T-helper 2 cell (primary cell): ENCODE data around the gene TEAD1.
A peak's percentile ranks its signal among the peaks of the same experiment; 100 is the strongest.

Experiments used
- DNase-seq, 5 experiments: peaks; one replicate each; pipeline versions ENCODE4 v3.0.0 to v3.0.0-alpha.2; 2012 to 2022

Gene TEAD1

DNA sequence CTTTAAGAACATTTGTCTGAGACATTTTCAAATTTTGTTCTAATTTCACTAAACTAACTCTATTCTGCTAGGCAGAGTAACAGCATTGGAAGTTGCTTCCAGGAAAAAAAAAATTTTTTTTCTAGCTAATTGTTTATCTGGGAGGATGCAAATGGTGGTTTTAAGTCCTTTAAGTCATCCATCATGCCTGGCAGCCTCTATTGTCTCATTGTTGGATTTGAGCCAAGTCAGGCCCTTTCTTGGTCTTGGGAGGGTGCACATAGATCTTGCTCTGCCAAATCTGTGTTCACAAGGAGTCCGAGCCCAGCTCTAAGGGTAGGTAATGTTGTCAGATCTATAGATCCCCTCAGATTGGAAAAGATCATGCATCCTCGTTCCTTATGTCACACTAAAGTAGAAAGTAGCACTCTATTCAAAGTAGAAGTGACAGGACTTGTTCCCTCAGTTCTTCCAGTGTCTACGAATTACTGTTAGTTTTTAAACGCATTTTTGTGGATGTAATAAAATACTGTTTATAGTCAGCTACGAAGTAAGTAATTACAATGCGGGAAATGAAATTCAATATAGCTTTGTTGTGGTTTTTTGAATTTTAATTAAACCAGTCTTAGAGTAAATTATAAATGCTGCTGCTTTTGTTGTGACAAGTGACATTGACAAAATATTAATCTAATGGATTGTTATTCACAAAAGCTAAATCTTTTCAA is 168.9 kb downstream of the TEAD1 start:
- DNase-seq, result no peak

DNA sequence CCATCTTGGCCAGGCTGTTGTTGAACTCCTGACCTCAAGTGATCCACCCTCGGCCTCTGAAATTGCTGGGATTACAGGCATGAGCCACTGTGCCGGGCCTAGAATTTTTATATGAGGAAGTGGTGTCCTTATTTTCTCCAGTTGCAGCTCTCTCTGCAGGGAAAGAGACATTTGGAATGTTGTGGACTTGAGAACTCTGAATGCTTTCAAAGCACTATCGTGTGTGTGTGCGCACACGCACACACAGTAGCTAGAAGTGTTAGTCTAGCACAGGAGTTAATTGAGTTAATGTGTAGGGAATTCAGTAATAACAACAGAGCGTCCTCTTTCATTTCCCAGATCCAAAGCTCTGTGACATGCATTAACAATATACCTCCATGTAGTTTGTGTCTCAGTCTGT is 170.9 kb downstream of the TEAD1 start:
- no peak for DNase-seq

DNA sequence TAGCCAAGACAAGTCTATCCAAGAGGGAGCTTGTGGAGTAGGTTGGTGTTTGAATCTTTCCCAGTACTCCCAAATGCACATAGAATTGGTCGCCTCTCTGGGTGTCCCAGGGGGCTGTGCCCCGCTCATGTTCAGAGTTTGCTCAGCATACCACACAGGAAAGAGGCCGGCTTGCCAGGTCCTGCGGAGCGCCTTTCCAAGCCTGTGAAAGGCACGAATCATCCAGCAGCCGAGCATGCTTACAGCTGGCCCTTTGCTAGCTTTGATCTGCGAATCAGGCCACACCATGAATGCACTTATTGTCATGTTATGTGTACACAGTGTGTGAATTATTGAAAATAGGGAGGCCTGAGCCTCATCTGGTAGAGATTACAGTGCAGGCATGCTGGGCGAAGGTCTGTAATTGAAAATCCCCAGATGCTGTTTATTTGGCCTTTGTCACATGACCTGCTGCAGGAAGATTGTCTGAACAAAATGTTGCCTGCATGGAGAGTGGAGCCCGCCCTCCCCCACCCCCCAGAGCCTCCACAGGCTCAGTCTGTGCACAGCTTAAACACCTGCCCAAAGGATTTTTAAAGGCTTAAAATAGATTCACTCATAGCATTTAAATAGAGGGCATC is 171.6 kb downstream of the TEAD1 start:
- no peak for DNase-seq

DNA sequence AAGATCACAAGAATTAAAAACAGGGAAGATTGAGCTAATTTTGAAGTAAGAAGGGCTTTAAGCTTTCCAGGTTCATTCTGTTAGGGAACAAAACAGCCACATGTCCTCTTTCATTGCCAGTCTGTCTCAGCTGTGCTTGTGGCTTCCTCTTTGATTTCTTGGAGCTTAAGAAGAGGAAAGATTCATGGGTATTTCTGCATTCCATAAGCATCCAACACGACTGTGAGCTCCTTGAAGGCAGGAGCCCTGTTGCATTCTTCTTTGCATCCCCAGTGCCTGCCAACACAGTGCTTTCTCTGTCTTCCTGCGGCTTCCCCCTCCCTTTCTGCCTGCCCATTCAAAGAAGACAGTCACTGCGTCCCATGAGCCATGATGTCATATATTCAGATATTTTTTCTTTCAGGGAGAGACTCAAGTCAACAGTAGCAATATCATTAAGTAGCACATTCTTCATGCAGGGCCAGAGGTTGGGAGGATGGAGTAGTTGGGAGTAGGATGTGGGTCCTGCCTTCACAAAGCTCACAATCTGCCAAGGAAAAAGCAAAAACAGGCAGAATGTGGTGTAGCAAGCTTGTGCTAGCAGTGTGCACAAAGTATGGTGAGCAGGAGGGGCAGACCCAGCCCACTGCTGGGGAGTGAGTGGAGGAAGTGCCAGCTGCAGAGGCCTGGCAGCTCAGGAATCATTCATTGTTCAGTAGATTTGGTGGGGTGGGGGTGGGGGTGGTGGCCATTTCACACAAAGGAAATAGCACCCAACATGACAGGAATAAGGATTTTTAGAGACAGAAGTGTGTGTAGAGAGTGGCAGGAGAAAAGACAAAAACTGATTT is 172.8 kb downstream of the TEAD1 start:
- DNase-seq, result no peak

DNA sequence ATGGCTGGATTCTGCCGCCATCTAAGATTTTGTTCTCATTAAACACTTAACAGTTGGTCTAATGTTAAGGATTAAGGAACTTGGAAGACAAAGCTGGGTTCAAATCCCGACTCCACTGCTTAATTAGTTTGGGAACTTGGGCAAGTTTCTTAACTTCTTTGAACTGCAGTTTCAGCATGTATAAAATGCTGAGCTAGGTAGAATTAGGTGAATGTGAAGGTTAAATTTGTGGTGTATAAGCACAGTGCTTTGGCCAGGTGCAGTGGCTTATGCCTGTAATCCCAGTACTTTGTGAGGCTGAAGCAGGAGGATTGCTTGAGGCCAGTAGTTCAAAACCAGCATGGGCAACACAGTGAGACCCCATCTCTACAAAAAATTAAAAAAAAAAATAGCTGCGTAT is 174.2 kb downstream of the TEAD1 start:
- DNase-seq, result no peak

DNA sequence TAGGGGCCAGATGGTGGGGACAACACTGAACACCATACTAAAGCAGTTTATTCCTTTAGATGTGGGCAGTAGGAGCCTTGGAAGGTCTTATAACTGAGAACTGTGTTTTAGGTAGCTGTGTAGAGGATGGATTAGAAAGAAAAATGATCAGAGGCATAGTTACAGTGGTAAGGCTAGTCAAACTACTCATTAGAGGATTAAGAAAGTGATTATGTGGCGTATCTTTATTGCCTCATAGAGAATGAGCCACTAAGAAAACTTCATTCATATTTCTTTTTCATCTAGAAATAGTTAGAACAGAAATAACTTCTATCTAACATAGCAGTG is 179.1 kb downstream of the TEAD1 start:
- DNase-seq, result no peak

DNA sequence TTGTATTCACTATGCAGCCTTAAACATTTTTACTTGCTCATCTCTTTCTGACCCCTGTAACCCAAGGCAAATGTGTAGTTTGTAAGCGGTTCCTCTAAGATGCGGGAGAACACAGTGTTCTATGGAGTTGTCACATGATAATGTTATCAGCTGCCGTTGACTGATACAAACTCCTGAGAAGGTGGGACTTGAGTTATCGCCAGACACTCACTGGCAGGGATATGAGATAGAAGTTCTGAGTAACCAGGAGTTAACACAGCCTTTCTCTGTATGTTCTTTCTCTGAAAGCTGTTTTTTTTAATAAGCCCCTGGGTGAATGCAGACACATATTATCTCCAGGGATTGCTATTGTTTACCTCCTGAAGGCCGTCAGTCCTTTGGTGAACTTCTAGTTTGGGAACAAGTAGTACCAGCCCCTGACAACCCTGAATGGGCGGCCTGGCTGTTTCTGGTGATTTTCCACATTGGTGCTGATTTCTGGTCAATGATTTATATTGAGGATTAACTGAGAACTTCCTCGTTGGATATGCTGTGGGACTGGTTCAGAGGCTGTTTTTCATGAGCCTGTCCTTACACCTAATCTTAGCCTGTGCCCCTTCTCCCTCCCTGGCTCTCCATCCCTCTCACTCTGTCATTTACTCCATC is 179.6 kb downstream of the TEAD1 start:
- no peak for DNase-seq

DNA sequence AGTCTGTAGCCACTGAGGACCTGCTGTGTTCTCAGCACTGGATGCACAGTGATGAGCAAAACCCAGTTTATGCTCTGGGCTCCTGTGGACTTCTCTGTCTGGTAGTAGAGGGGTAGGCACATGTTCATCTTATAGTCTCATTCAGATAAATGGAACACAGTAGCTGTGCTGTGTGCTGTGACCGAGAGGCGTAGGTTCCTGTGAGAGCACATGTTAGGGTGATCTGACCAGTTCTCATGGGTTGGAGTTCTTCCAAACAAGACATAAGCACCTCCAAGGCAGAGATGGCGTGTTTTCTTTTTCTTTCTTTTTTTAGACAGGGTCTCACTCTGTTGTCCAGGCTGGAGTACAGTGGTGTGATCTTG is 180.1 kb downstream of the TEAD1 start:
- DNase-seq, result no peak

DNA sequence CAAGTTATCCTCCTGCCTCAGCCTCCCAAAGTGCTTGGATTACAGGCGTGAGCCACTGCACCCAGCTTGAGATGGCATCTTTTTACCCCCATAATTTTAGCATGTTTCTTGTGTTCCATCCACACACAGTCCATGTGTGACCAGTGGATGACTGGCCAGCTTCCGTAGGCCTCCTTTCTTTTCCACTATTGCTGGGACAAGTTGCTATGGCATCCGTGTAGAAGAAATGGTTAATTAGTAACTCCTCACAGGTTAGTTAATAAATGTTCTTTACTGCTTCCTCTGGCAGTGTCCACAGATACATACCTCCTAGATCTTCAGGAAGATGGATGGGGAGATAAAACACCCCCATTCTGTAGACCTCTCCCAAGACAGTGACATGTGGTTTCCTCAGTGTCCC is 180.6 kb downstream of the TEAD1 start:
- DNase-seq, result no peak

DNA sequence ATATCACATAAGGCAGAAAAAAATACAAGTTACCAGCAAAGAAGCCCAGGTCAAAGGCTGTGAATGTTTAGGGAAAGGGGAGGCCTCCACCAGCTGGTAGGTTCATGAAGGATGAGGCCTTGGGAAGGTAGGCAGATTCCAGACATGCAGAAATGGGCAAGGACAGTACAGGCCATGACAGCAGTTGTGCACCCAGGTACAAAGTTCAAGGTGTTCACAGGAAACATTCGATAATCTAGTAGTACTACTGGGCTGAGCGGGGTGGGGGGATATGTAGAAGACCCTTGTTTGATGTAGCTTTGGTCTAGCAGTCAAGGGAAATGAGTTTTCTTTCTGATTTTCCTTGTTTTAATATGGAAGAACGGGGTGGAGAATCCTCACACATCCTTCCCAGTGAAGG is 182.1 kb downstream of the TEAD1 start:
- no peak for DNase-seq

DNA sequence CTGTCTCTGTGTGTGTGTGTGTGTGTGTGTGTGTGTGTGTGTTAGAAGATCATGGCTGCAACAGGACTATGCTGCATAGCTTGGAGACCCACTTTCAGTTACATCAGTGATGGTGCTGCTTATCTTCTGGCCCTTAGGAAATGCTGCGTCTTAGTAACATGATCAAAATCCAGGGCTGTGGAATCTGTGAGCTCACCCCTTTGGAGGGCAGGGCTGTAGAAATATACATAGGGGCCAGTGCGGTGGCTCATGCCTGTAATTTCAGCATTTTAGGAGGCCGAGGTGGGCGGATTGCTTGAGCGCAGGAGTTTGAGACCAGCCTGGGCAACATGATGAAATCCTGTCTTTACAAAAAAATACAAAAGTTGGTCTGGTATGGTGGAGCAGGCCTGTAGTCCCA is 183.4 kb downstream of the TEAD1 start:
- DNase-seq, result no peak

DNA sequence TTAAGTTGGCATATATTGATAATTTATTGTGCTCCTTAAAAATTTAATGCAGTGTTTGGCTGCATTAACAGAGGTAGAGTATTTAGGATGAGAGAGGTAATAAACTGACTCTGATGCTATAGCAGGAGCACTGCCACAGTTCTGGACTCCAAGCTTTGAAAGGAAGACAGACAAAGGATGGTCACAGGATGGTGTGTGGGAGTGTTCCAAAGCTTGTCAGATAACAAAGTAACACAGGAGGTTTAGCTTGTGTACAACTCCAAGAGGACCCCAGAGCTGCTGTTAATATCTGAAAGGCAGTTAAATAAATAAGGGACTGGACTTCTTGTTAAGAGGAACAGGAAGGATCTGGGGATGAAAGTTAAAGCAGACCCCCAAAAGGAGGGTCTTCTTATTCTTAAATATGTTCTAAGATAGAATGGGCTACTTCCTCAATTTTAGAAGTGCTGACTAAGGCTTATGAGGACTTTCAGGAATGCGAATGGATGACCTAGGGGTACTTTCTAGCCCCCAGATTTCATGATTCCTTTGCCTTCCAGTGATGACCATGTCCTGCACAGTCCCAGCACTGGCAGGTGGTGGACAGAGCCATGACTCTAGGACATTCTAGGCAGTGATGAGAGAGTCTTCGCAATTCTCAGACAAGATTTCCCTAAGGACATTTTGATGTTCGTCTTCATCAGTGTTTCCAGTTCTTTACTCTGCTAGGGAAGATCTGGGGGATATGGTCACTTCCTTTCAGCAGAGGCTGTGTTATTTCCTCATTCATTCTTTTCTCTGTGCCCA is 185.8 kb downstream of the TEAD1 start:
- DNase-seq, result no peak

DNA sequence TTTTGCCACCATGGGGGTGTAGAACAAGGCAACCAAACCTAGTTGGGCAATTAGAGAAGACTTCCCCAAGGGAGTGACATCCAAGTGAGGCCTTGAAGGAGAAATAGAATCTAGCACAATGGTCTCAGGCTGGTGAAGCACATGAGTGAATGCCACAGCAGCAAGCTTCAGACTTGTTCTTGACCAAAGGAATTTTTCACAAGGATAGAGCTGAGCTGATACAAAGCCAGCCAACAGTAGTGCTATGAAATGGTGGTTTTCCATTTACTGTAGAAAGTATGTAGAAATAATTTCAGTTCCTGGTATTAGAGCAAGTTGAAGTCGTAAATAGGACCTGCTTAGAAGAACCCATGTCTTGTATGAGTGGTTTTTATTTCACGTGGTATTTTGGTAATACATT is 186.6 kb downstream of the TEAD1 start:
- DNase-seq, result no peak

DNA sequence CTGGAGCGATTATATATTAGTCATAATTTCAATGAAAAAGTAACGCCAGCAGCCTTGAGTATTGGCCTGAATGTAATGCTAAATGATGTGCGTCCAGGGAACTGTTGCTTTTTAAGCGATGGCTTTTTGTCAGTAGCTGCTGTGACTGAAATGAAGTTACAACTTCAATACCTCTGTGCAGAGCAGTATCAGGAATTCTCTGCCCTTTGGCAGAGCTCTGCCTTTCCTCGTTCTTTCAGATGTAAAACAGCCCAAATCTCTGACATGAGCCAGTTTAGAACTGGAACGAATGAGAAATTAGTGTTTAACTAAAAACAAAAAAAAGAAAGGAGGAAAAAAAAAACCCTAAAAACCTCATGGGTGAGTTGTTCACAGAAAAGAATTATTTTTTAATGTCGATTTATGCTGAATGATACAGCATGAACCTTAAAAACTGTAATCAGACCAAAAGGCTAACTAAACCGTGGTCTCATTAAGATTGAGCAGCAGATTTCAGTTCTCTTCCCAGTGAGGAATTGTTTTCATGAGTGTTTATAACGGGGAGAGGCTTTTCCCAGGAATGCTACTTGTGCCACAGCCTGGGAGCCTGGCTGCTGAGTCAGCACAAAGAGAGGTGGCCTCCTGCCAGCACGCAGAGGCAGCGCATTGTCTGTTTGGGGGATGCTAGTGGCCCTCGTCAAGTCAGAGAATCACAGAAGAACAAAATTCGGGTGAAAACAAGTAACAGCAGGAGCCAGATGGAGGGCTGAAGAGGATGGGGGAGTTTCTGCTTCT is 188.7 kb downstream of the TEAD1 start:
- no peak for DNase-seq

DNA sequence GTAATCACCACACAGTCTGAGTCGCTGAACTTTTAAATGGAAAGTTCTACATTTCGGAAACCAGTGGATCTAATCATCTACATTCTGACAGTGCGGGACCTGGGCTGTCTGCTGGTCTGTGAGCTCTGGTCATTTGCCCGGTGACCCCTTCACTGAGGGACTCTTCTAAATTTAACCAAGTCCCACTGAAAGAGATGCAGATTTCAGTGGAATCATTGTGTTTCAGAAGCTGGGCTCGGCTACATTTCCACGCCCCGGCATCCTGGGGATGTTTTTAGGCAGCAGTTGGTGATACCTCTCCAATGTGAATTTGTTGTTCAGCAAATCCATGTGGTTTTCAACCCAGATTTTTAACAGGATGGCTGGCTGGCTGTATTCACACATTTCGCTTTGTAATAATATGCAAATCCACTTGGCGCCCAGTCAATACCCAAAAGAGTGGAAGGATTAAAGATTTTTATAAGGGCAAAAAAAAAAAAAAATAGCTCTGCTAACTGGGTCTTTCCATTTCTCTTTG is 189.4 kb downstream of the TEAD1 start:
- no peak for DNase-seq

DNA sequence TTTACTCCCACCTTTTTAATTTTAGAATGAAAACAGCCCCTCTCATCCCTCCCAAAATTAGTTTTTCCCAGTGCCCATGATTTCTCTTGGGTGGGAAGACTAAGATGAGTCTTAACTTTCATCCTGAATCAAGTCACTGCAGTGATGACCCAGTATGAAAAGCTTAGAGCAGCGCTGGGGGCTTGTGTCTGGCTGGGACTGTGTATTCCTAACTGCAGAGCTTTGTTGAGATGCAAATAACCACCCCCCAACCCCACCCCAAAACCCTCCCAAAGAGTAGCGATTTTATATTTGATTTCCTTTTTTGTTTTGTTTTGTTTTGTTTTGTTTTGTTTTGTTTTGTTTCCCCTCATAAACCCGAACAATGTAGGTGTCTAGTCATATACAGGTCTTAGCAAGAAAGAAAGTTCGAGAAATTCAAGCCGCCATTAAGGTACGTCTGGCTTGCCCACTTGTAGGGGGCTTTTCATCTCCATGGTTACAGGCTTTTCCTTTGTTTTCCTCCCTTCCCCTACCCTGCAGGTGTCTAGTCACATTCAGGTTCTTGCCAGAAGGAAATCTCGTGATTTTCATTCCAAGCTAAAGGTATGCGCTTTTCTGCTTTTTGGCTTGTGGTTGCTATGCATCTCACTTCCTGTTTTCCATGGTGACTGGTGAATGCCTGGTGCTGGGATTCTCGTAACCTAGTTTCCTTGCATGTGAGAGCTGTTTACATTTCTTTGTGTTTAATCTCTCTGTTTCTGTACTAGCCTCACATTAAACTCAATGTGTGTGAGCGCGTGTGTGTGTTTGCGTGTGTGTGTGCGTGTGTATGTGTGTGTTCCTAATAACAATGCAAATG is 190.3 kb downstream of the TEAD1 start:
- peak in 1 of 5 experiments; percentile 12 for DNase-seq

DNA sequence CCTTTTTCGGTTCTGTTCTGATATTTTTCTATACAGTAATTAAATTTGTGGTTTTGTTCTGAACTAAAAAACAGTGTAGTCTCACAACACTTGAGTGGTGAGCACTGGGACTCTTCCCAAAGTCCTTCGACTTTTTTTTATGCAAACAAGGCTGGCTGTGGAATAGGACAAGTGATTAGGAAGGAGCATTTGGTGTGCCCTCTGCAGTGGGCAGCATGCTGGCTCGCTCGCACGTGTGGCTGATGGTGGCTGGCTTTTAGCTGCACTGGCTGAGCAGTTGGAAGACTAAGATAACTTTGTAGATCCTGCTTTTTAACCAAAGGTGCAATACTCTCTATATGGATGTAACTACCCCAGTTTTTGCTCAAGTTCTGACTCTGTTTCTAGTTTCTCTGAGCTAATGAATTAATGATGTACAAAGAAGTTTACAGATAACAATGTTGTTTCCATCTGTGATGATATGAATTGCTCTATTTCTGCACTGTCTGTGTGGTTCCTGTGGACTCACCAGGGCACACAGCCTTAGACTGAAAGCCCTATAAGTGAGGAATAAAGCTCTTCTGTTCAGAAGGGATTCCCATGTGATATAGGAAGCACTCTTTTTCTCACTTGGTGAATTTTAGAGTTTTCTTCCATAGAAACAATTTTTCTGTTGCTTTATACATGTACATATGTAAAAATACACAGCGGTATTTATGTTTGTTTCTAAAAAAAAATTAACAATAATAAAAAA is 191.8 kb downstream of the TEAD1 start:
- no peak for DNase-seq

DNA sequence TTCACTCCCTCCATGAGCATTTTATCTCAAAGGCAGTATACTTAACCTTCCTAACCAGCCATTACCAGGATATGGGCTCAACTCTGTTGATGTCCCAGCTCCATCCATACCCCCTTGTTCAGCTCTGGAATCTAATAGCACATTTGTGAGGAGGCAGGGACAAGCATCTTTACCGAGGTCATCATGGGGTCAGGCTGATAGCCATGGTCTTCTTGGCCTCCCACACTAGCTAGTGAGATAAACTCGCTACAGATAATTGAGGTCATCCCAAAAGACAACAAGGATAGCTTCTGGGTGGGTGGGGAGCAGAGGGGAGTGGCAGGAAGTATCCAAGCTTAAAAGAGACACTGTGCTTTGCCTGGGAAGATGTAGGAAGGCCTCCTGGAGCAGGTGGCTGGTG is 193.3 kb downstream of the TEAD1 start:
- no peak for DNase-seq

DNA sequence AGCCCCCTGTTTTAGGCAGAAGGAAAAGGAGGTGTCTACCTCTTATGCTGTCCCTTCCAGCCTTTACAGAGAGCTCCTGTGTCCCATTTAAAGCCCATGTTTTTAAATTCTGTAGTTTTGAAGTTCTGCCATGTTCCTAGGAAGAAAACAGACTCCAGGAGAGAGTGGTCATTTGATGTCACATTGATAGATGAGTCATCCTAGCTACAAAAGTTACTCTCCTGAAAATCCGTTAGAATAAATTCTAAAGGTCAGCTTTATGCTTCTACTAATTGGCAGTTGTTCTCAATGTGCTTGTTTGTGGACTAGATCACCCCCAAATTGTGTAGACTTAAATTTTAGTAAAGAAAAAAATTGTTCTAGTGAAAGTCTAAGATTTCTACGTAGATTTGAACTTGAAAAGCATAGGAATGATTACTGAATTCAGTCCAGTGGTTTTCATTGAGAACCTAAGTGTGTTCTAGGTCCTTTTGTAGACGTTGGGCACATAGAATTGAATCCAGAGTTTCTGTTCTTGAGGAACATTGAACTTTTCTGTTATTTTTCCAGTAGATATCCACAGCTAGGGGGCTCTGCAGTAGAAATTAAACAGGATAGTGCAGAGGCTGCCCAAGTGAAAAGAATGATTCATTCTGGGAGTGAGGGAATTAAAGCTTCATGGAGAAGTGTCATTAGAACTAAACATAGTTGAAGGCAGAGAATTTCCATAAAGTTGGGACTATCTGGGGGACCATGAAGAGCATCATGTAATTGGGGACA is 194.3 kb downstream of the TEAD1 start:
- DNase-seq, result no peak
